ENCODE results near the gene USP28.
A peak's percentile ranks its signal among the peaks of the same experiment; 100 is the strongest.

Gene USP28

GRCh38 chr11:113877670-113878055, 2.3 kb upstream of the USP28 start:
- DNase-seq (ENCODE audit: low read depth in 2 of 2) = no peak

- DNase-seq (ENCODE audit: low read depth in 2 of 2) = no peak
Measured at GRCh38 chr11:113876798-113877669, 1.7 kb upstream of the USP28 start.

GRCh38 chr11:113876074-113876797, 864 bp upstream of the USP28 start:
- no peak for DNase-seq (ENCODE audit: low read depth in 2 of 2)

- DNase-seq (ENCODE audit: low read depth in 2 of 2) = peak in 1 of 2 donors; percentile 2
Measured at GRCh38 chr11:113874581-113875233, 665 bp downstream of the USP28 start.

DNA sequence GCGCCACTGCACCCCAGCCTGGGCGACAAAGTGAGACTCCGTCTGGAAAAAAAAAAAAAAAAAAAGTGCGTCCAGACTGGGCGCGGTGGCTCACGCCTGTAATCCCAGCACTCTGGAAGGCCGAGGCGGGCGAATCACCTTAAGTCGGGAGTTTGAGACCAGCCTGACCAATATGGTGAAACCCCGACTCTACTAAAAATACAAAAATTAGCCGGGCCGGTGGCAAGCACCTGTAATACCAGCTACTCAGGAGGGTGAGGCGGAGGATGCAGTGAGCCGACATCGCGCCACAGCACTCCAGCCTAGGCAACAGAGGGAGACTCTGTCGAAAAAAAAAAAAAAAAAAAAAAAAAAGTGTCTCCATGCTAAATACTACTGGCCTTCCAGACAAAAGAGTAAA, 1.3 kb downstream of the USP28 start:
- DNase-seq (ENCODE audit: low read depth in 2 of 2) = no peak

DNA sequence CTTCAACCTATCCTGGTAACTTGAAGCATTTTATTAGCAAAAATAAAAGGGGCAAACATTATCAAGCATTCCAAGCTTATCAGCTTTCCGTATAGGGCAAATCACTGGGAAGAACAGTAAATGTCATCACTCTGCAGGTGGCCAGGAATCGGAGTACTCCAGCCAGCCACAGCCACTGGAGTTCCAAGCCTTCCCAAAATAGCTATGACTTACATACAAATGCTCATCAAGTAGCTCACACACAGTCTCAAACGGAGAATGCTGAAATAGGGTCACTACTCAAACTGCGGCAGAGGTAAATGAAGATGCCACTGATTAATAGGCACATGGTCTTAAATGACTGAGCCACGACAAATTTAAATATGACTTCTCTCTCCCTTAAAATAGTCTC, 2.1 kb downstream of the USP28 start:
- no peak for DNase-seq (ENCODE audit: low read depth in 2 of 2)

GRCh38 chr11:113871336-113871735, 4.0 kb downstream of the USP28 start:
- DNase-seq (ENCODE audit: low read depth in 2 of 2) = no peak

DNA sequence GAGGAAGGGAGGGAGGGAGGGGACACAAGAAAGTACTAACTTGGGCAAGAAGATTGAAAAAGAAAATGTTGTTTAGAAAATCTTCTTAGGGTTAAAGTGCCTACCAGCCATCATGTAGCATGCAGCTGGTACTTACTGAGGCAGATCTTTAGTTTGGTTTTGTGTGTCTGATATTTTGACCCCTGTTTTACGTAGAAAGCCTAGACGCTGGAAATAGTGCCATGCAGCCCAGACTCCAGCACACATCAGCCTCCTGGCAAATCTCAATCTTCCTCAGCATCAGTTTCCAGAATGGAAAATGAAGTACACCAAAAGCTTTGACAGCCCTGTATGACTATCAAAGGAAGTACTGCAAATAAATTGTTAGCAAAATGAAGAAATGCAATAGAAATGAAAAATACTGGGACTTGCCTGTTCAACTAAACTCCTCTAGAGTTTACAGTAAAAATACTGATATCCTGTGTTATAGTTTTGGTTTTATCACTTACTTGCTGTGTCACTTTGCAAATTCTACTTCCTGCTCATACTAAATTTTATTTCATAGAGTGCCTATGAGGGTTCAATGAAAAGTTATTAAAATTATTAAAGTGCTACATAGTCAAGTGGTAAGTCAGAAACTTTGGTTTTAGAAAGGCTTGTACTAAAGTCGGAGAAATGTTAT, 7.4 kb downstream of the USP28 start:
- no peak for DNase-seq (ENCODE audit: low read depth in 2 of 2)

GRCh38 chr11:113865873-113866272, 9.5 kb downstream of the USP28 start:
- no peak for DNase-seq (ENCODE audit: low read depth in 2 of 2)

GRCh38 chr11:113864410-113864809, 11.0 kb downstream of the USP28 start:
- DNase-seq (ENCODE audit: low read depth in 2 of 2) = no peak

DNA sequence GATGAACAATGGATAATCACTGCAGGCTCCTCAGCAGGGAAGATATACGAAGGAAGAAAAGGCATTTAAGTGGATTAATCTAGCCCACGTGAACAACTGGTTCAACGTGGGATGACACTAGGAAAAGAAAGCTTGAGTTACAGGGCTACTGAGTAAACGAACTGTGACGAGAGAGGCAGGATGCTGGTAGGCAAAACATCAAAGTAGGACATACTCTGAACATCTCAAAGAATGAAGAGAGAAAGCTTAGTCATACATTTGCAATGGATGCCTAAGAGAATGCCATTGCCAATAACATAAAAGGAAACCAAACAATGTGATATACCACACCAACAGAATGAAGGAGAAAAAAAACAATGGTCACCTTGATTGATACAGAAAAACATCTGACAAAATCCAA, 12.9 kb downstream of the USP28 start:
- no peak for DNase-seq (ENCODE audit: low read depth in 2 of 2)

GRCh38 chr11:113859665-113860064, 15.7 kb downstream of the USP28 start:
- no peak for DNase-seq (ENCODE audit: low read depth in 2 of 2)

GRCh38 chr11:113856966-113857759, 18.2 kb downstream of the USP28 start:
- DNase-seq (ENCODE audit: low read depth in 2 of 2) = no peak

GRCh38 chr11:113855803-113856202, 19.6 kb downstream of the USP28 start:
- no peak for DNase-seq (ENCODE audit: low read depth in 2 of 2)

DNA sequence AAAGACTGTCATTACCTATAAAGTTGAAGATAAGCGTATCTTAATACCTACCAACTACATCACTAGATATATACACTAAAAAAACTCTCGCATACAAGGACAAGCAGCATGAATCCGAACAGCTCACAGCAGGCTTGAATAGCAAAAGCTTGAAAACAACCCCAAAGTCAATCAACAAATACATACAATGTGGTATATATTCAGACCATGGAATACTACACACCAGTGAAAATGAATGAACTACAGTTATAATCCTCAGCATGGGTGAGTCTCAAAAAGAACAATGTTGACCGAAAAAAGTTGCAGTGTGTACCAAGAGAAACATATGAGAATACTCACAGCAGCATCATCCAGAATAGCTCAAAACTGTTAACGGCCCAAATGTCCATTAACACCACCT, 25.2 kb downstream of the USP28 start:
- no peak for DNase-seq (ENCODE audit: low read depth in 2 of 2)

- DNase-seq (ENCODE audit: low read depth in 2 of 2) = no peak
Measured at GRCh38 chr11:113849713-113850112, 25.7 kb downstream of the USP28 start.

DNA sequence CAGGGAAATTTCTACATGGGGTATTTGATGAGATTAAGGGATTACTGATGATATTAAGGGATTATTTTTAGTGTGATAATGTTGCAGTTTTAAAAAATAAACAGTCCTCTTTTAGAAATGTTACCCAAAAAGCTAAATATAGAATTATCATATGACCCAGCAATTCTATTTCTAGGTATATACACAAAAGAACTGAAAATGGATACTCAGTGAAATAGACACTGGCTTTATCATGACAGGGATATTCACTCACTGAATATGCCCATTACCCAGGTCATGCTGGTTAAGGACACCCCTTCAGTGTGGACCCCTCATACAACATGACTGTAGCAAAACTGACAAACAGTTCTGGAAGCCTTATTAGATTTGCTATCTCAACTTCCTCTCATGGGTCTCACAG, 27.8 kb downstream of the USP28 start:
- no peak for DNase-seq (ENCODE audit: low read depth in 2 of 2)

GRCh38 chr11:113847111-113847510, 28.3 kb downstream of the USP28 start:
- DNase-seq (ENCODE audit: low read depth in 2 of 2) = no peak

DNA sequence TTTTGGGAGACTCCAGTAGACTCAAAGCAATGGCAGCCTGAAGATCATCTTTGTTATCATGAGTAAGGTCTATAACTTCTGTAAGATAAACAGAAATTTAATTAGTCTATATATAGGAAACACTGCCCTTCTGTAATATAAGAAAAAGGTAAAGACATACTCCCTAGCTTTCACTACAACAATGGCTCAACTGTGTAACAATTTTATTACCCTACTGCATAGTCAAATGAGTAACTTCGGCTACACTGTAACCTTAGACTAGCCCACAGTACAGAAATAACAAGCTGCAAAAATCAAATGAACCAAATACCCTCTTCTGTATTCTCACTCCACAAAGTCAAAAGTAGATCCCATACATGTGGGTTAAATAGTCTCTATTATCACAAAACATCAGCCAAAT, 33.7 kb downstream of the USP28 start:
- DNase-seq (ENCODE audit: low read depth in 2 of 2) = no peak

DNA sequence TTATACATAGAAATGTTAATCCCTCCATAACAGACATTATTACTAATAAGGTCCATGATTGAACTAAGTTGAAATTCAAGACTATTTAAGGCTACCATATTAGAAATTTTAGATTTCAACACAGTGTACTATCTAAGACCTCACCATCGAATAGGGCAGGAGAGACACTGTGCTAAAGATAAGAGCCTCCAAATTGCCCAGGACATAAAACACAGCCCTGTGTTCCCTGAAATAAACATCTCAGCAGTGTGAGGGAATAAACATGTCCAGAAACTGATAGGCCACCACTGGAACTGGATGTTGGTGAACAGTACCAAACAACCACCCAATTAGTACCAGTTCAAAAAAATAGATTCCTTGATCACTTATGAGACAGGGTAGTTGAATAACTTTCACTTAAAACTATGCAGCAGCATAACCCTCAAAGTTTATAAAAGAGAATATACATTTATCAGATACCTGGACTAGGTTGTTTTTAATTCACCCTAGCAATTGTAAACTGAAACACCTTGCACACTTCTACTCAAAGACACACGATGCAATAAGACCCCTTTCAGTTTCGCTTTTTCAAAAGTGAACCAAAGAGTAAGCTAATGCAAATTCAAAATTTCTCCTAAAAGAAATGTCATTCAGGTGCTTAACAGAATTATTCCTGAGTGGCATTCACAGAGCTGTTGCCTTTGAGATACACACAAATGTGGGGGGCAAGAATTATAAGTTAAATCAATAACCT, 34.3 kb downstream of the USP28 start:
- DNase-seq (ENCODE audit: low read depth in 2 of 2) = no peak

DNA sequence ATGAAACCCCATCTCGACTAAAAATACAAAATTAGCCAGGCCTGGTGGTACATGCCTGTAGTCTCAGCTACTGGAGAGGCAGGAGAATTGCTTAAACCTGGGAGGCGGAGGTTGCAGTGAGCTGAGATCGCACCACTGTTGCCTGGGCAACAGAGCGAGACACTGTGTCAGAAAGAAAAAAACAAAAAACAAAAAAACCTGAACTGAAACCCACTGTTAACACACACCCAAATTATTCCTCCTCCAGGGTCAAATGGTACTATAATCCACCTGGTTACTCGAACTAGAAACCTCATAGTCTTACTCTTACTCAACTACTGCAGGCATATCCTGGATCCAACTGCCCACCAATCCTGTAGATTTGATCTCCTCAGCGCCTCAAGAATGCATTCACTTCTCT, 35.5 kb downstream of the USP28 start:
- DNase-seq (ENCODE audit: low read depth in 2 of 2) = no peak

All from stimulated activated CD8-positive, alpha-beta memory T cell treated with anti-CD3 and anti-CD28 coated beads, Interleukin-7, amount 100 ng/mL, for 4 hours (primary cell).